H9 (cell line): ENCODE results near the gene H6PD. TPM values are rescaled to one million over a fixed set of nuclear protein-coding genes. Genes with fewer than 3 reads are reported as not detected.

ENCODE experiments used
- DNase-seq: peaks from one replicate; pipeline ENCODE4 v3.0.0-alpha.2; 2017
- H2AFZ ChIP-seq: one replicate; pipeline ENCODE4 v1.6.1; 2013; ENCODE audit warnings: mild to moderate bottlenecking, low read length, control low read depth, moderate library complexity
- H2AK5ac ChIP-seq: 2 replicates; pipeline ENCODE4 v1.6.1; 2013; ENCODE audit warnings: low read length, control low read depth, mixed read lengths; ENCODE audit not compliant: insufficient read length
- H2BK120ac ChIP-seq: one replicate; pipeline ENCODE4 v1.6.1; 2013; ENCODE audit warnings: low read depth, mild to moderate bottlenecking, low read length, control low read depth, inconsistent platforms; ENCODE audit not compliant: poor library complexity, severe bottlenecking
- H2BK12ac ChIP-seq: 2 replicates; pipeline ENCODE4 v1.6.1; 2013; ENCODE audit warnings: low read length, control low read depth, mixed read lengths, low read depth; ENCODE audit not compliant: insufficient read length
- H2BK15ac ChIP-seq: 2 replicates; pipeline ENCODE4 v1.6.1; 2013; ENCODE audit warnings: low read depth, low read length, control low read depth
- H2BK20ac ChIP-seq: one replicate; pipeline ENCODE4 v1.6.1; 2013; ENCODE audit warnings: low read depth, mild to moderate bottlenecking, low read length, control low read depth, inconsistent platforms; ENCODE audit not compliant: poor library complexity, severe bottlenecking
- H2BK5ac ChIP-seq: 2 replicates; pipeline ENCODE4 v1.6.1; 2013; ENCODE audit warnings: low read length, control low read depth, mixed read lengths; ENCODE audit not compliant: insufficient read length
- H3K14ac ChIP-seq: 2 replicates; pipeline ENCODE4 v1.6.1; 2013; ENCODE audit warnings: low read length, control low read depth; ENCODE audit not compliant: insufficient read depth
- H3K18ac ChIP-seq: 2 replicates; pipeline ENCODE4 v1.6.1; 2013; ENCODE audit warnings: low read depth, mild to moderate bottlenecking, mixed read lengths, low read length, control low read depth; ENCODE audit not compliant: insufficient read length
- H3K23ac ChIP-seq: 2 replicates; pipeline ENCODE4 v1.6.1; 2013; ENCODE audit warnings: low read length, control low read depth, mixed read lengths, low read depth; ENCODE audit not compliant: insufficient read length
- H3K23me2 ChIP-seq: 2 replicates; pipeline ENCODE4 v1.6.1; 2013; ENCODE audit warnings: low read depth, mild to moderate bottlenecking, mixed read lengths, low read length, control low read depth; ENCODE audit not compliant: insufficient read length, poor library complexity, severe bottlenecking
- H3K27ac ChIP-seq: 2 replicates; pipeline ENCODE4 v1.5.1; 2013; ENCODE audit warnings: low read length, control low read depth, mixed read lengths, low read depth; ENCODE audit not compliant: insufficient read length
- H3K27me3 ChIP-seq: 2 replicates; pipeline ENCODE4 v1.6.1; 2013; ENCODE audit warnings: low read length, control low read depth, inconsistent platforms; ENCODE audit not compliant: insufficient read depth
- H3K4ac ChIP-seq: 2 replicates; pipeline ENCODE4 v1.6.1; 2013; ENCODE audit warnings: low read depth, mild to moderate bottlenecking, control low read depth, inconsistent platforms, low read length, moderate library complexity
- H3K4me1 ChIP-seq: 2 replicates; pipeline ENCODE4 v1.6.1; 2013; ENCODE audit warnings: low read length, control low read depth, inconsistent platforms; ENCODE audit not compliant: insufficient read depth
- H3K4me2 ChIP-seq: 2 replicates; pipeline ENCODE4 v1.6.1; 2013; ENCODE audit warnings: low read length, control low read depth, mixed read lengths; ENCODE audit not compliant: insufficient read length, insufficient read depth
- H3K56ac ChIP-seq: 2 replicates; pipeline ENCODE4 v1.6.1; 2013; ENCODE audit warnings: low read depth, mild to moderate bottlenecking, mixed read lengths, low read length, control low read depth; ENCODE audit not compliant: insufficient read length
- H3K79me1 ChIP-seq: 2 replicates; pipeline ENCODE4 v1.6.1; 2013; ENCODE audit warnings: low read depth, mild to moderate bottlenecking, moderate library complexity, low read length, control low read depth, inconsistent platforms; ENCODE audit not compliant: insufficient read depth, poor library complexity, severe bottlenecking
- H3K79me2 ChIP-seq: 2 replicates; pipeline ENCODE4 v1.6.1; 2013; ENCODE audit warnings: low read length, control low read depth, inconsistent platforms; ENCODE audit not compliant: insufficient read depth
- H3K9ac ChIP-seq: 2 replicates; pipeline ENCODE4 v1.6.1; 2013; ENCODE audit warnings: low read length, control low read depth, mixed read lengths; ENCODE audit not compliant: insufficient read length; ENCODE audit errors: extremely low read depth
- H3K9me3 ChIP-seq: one replicate; pipeline ENCODE4 v1.6.1; 2013; ENCODE audit warnings: low read depth, low read length, inconsistent platforms; ENCODE audit not compliant: control insufficient read depth
- H3T11ph ChIP-seq: one replicate; pipeline ENCODE4 v1.6.1; 2013; ENCODE audit warnings: mild to moderate bottlenecking, low read length, control low read depth, inconsistent platforms
- H4K20me1 ChIP-seq: one replicate; pipeline ENCODE4 v1.6.1; 2013; ENCODE audit not compliant: control insufficient read depth, insufficient read length, insufficient read depth
- H4K5ac ChIP-seq: 2 replicates; pipeline ENCODE4 v1.6.1; 2013; ENCODE audit warnings: low read depth, mild to moderate bottlenecking, mixed read lengths, low read length, control low read depth; ENCODE audit not compliant: insufficient read length
- H4K8ac ChIP-seq: replicated peaks from 2 replicates; pipeline ENCODE4 v1.6.1; 2013; ENCODE audit warnings: low read length, control low read depth, mixed read lengths, low read depth; ENCODE audit not compliant: insufficient read length
- H4K91ac ChIP-seq: 2 replicates; pipeline ENCODE4 v1.6.1; 2013; ENCODE audit warnings: low read depth, mild to moderate bottlenecking, moderate library complexity, mixed read lengths, low read length, control low read depth; ENCODE audit not compliant: insufficient read length
- H3K27ac Mint-ChIP-seq, 3 experiments: 2 replicates in 2 of 3; 3 replicates in 1 of 3; pipeline ENCODE4 v1.8.0; 2020 to 2021; ENCODE audit warnings: mixed read lengths in 3 of 3, mild to moderate bottlenecking in 1 of 3, moderate library complexity in 1 of 3
- H3K27me3 Mint-ChIP-seq: 2 replicates; pipeline ENCODE4 v1.8.0; 2021; ENCODE audit warnings: low read depth, mild to moderate bottlenecking, moderate library complexity, mixed read lengths
- H3K36me3 Mint-ChIP-seq, 3 experiments: 2 replicates in 2 of 3; 3 replicates in 1 of 3; pipeline ENCODE4 v1.8.0; 2020 to 2021; ENCODE audit warnings: low read depth in 3 of 3, mixed read lengths in 3 of 3; ENCODE audit not compliant: insufficient read depth in 1 of 3
- H3K4me1 Mint-ChIP-seq, 2 experiments: 2 replicates each; pipeline ENCODE4 v1.8.0; 2020; ENCODE audit warnings: mixed read lengths in 2 of 2
- H3K4me3 Mint-ChIP-seq, 2 experiments: 2 replicates in 1 of 2; 3 replicates in 1 of 2; pipeline ENCODE4 v1.8.0; 2020 to 2021; ENCODE audit warnings: mild to moderate bottlenecking in 2 of 2, mixed read lengths in 2 of 2, moderate library complexity in 1 of 2
- H3K9me3 Mint-ChIP-seq, 2 experiments: 2 replicates in 1 of 2; 3 replicates in 1 of 2; pipeline ENCODE4 v1.8.0; 2020; ENCODE audit warnings: mild to moderate bottlenecking in 2 of 2, mixed read lengths in 2 of 2, moderate library complexity in 1 of 2
- CTCF ChIP-seq: fragments of 200-600 bp; sonication (generic); conservative IDR thresholded peaks from 3 replicates; pipeline ENCODE4 v1.8.0; 2021; ENCODE audit warnings: antibody characterized with exemption, mild to moderate bottlenecking
- WGBS: extraction: QIAGEN DNeasy Blood & Tissue Kit; methylation state at CpG from one replicate; pipeline ENCODE4 v1.1.7; 2013; ENCODE audit warnings: missing lambda C conversion rate, low lambda C conversion rate, mixed read lengths; ENCODE audit not compliant: insufficient read length; ENCODE audit errors: extremely low coverage; 5-methylcytosine and 5-hydroxymethylcytosine counted together
- total RNA-seq: library from RNA; stranded (reverse); gene quantifications from 2 replicates; pipeline ENCODE4 v1.2.1, GENCODE V29; 2021

The H6PD gene
- total RNA-seq, 1 experiment from 2014 or later: 7.9 TPM

DNA sequence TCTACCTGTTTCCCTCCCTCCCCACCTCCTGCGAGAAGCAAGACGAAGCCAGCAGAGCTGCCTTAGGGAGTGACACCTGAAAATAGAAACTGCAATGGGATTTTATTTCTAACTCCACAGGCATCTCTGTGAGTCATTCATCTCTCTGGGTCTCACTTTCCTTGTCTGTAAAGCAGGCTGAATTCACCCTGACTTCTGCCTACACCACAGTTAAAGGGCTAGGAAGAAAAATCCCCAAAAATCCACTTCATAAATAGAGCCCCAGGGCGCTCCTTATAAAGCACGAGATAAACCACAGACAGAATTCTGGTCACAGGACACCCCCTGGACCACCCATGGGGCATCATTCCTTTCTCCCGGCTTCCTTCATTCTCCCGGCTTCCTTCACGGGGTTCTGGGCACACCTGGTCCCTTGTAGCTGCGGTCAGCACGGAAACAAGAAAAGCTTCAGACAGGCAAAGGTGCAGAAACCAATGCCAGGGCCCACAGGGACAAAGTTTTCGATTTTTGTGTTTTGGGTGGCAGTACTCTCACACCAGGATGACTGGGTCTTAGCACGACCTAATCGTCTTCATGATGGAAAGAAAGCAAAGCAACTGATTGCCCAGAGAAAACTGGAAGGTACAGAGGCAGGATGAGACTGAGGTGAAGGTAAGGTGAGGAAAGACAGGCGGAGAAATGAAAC, 2.8 kb upstream of the H6PD start:
- Histone ChIP-seq H2BK15ac (no peak overlapping the region), H3K4me1 (no peaks in the 10 kb centered on the region), H3K27ac (no peak overlapping the region), H3K27me3 (no peaks in the 10 kb centered on the region), H2BK5ac (no peak overlapping the region), H3K9me3 (no peaks in the 10 kb centered on the region), H3K79me2 (no peaks in the 10 kb centered on the region), H3K18ac (no peak overlapping the region), H3T11ph (no peak overlapping the region), H3K4me2 (no peak overlapping the region), H3K23me2 (peaks cover 4% of the 10 kb centered on the region), H4K5ac (no peak overlapping the region), H2BK120ac (no peak overlapping the region), H3K4ac (no peak overlapping the region), H2AK5ac (no peak overlapping the region), H4K8ac (no peak overlapping the region), H2BK12ac (no peak overlapping the region), H3K9ac (no peak overlapping the region), H2AFZ (no peak overlapping the region), H4K20me1 (no peaks in the 10 kb centered on the region), H2BK20ac (no peak overlapping the region), H3K14ac (no peak overlapping the region), H4K91ac (no peak overlapping the region), H3K79me1 (no peaks in the 10 kb centered on the region), H3K23ac (no peak overlapping the region), H3K56ac (no peak overlapping the region)
- H3K27me3 Mint-ChIP-seq: peaks cover 8% of the 10 kb centered on the region
- H3K9me3 Mint-ChIP-seq: no peaks in the 10 kb centered on the region
- no peak for DNase-seq
- H3K36me3 Mint-ChIP-seq: no peaks in the 10 kb centered on the region
- H3K4me3 Mint-ChIP-seq: no peak overlapping the region
- peaks cover 8 to 19% of the 10 kb centered on the region in 2 experiments for H3K4me1 Mint-ChIP-seq
- WGBS: no CpG with 5 or more reads among the region's 13 CpGs
- TF ChIP-seq CTCF: no peak
- peak overlapping the region in 2 of 3 experiments; percentile 19 to 25; a peak in 1 of 7 replicates for H3K27ac Mint-ChIP-seq
